GM23338 (cell line): ENCODE measurements around the gene KCTD1.

ENCODE experiments used
- CREB1 ChIP-seq: fragments of 250-450 bp; sonication (Bioruptor Pico); IDR thresholded peaks from 2 replicates; pipeline ENCODE4 v1.5.0; 2020; ENCODE audit warnings: low read depth, mild to moderate bottlenecking, moderate library complexity
- CTCF ChIP-seq, 2 experiments: fragments of 200-600 bp in 1 of 2; sonication (generic) in 1 of 2; conservative IDR thresholded peaks; 2 replicates each; pipeline versions ENCODE4 v1.5.1 to v1.6.1; 2016 to 2017; ENCODE audit warnings: antibody characterized with exemption in 2 of 2, low read depth in 2 of 2, mild to moderate bottlenecking in 2 of 2, moderate library complexity in 1 of 2
- EZH2 ChIP-seq: fragments of 200-600 bp; sonication (generic); IDR thresholded peaks from one replicate; pipeline ENCODE4 v1.8.0; 2017; ENCODE audit warnings: antibody characterized with exemption, mild to moderate bottlenecking, low read depth; ENCODE audit not compliant: unreplicated experiment
- EZH2phosphoT487 ChIP-seq: fragments of 200-600 bp; sonication (generic); IDR thresholded peaks from one replicate; pipeline ENCODE4 v1.8.1; 2018; ENCODE audit warnings: antibody characterized with exemption; ENCODE audit not compliant: unreplicated experiment
- JUNB ChIP-seq: IDR thresholded peaks from one replicate; pipeline ENCODE4 v1.6.1; 2016; ENCODE audit warnings: antibody characterized with exemption; ENCODE audit not compliant: unreplicated experiment
- NANOG ChIP-seq: IDR thresholded peaks from 2 replicates; pipeline ENCODE4 v1.6.1; 2016; ENCODE audit warnings: antibody characterized with exemption, borderline replicate concordance
- POLR2AphosphoS5 ChIP-seq: IDR thresholded peaks from 2 replicates; pipeline ENCODE4 v1.6.1; 2016; ENCODE audit warnings: antibody characterized with exemption, low read depth
- REST ChIP-seq: IDR thresholded peaks from one replicate; pipeline ENCODE4 v1.6.1; 2018; ENCODE audit warnings: antibody characterized with exemption; ENCODE audit not compliant: unreplicated experiment
- STAT1 ChIP-seq: IDR thresholded peaks from one replicate; pipeline ENCODE4 v1.6.1; 2016; ENCODE audit warnings: antibody characterized with exemption; ENCODE audit not compliant: unreplicated experiment
- ZNF114 ChIP-seq: fragments of 250-450 bp; sonication (Bioruptor Pico); IDR thresholded peaks from 2 replicates; pipeline ENCODE4 v1.5.0; 2020; ENCODE audit warnings: mild to moderate bottlenecking, moderate library complexity
- ZNF331 ChIP-seq: fragments of 250-450 bp; sonication (Bioruptor Pico); IDR thresholded peaks from 2 replicates; pipeline ENCODE4 v1.5.0; 2020; ENCODE audit warnings: low read depth, mild to moderate bottlenecking, moderate library complexity
- ZNF462 ChIP-seq: fragments of 250-450 bp; sonication (Bioruptor Pico); IDR thresholded peaks from 2 replicates; pipeline ENCODE4 v1.5.0; 2020; ENCODE audit warnings: mild to moderate bottlenecking, moderate library complexity

GRCh38 chr18:26470011-26470637, 78.2 kb downstream of the KCTD1 start:
- TF ChIP-seq EZH2, result no peak
- no peak for TF ChIP-seq CTCF (conservative IDR thresholded peaks at IDR 0.05; ENCODE audit: low read depth in 2 of 2)
- no peak for TF ChIP-seq REST
- no peak for TF ChIP-seq EZH2phosphoT487
- TF ChIP-seq POLR2AphosphoS5, result no peak
- TF ChIP-seq ZNF114 (CRISPR knock-in tag), result no peak
- TF ChIP-seq ZNF331, result no peak
- no peak for TF ChIP-seq ZNF462
- TF ChIP-seq JUNB, result no peak
- TF ChIP-seq CREB1 (CRISPR knock-in tag), result no peak
- TF ChIP-seq STAT1, result no peak
- no peak for TF ChIP-seq NANOG
